A673 (cell line): ENCODE measurements around the gene MDFIC. TPM values are rescaled to one million over a fixed set of nuclear protein-coding genes. Genes with fewer than 3 reads are reported as not detected.
A peak's percentile ranks its signal among the peaks of the same experiment; 100 is the strongest.

ENCODE experiments used
- BruUV-seq: library from RNA; stranded (reverse); fragments of 400-500 nt; replicated peaks from 2 replicates; lab custom pipeline; 2021; lab: Mats Ljungman, UMichigan
- CTCF ChIA-PET: fragments of 300-600 bp; sonication (Branson Sonifier 250); formaldehyde crosslinking; loops from one replicate; lab custom pipeline; 2022; ENCODE audit warnings: antibody characterized with exemption; lab: Charles Lee
- POLR2A ChIA-PET: fragments of 300-600 bp; sonication (Branson Sonifier 250); formaldehyde crosslinking; loops from one replicate; lab custom pipeline; 2022; ENCODE audit warnings: antibody characterized with exemption; ENCODE audit not compliant: low non-redundant PET; lab: Charles Lee
- DNase-seq: peaks from one replicate; pipeline ENCODE4 v3.0.0-alpha.2; 2015; ENCODE audit warnings: low spot score
- H3K27ac ChIP-seq: fragments of 200-600 bp; sonication (generic); 2 replicates; pipeline ENCODE4 v1.5.1; 2016; ENCODE audit warnings: mixed run types, low read depth, mild to moderate bottlenecking, mixed read lengths, antibody characterized with exemption, low read length; ENCODE audit not compliant: poor library complexity, severe bottlenecking
- H3K27me3 ChIP-seq: fragments of 200-600 bp; sonication (generic); replicated peaks from 2 replicates; pipeline ENCODE4 v1.6.1; 2017; ENCODE audit warnings: mixed run types, low read depth, mild to moderate bottlenecking, mixed read lengths, antibody characterized with exemption, low read length; ENCODE audit not compliant: insufficient read depth, poor library complexity
- H3K36me3 ChIP-seq: fragments of 200-600 bp; sonication (generic); 2 replicates; pipeline ENCODE4 v1.6.1; 2016; ENCODE audit warnings: mixed run types, mild to moderate bottlenecking, mixed read lengths, antibody characterized with exemption, low read length; ENCODE audit not compliant: insufficient read depth, poor library complexity, severe bottlenecking
- H3K4me1 ChIP-seq: fragments of 200-600 bp; sonication (generic); 2 replicates; pipeline ENCODE4 v1.6.1; 2017; ENCODE audit warnings: mixed run types, mild to moderate bottlenecking, mixed read lengths, antibody characterized with exemption, low read length; ENCODE audit not compliant: insufficient read depth, poor library complexity, severe bottlenecking
- H3K4me3 ChIP-seq: fragments of 200-600 bp; sonication (generic); 2 replicates; pipeline ENCODE4 v1.5.1; 2016; ENCODE audit warnings: low read depth, mixed run types, mild to moderate bottlenecking, mixed read lengths, low read length; ENCODE audit not compliant: poor library complexity, severe bottlenecking
- H3K9me3 ChIP-seq: fragments of 200-600 bp; sonication (generic); 2 replicates; pipeline ENCODE4 v1.6.1; 2016; ENCODE audit warnings: mixed run types, low read depth, mild to moderate bottlenecking, mixed read lengths, antibody characterized with exemption, low read length; ENCODE audit not compliant: poor library complexity, severe bottlenecking
- CTCF ChIP-seq: fragments of 300-800, 200-600 bp; sonication (generic); conservative IDR thresholded peaks from 2 replicates; pipeline ENCODE4 v1.5.1; 2017; ENCODE audit warnings: low read depth, mild to moderate bottlenecking, antibody characterized with exemption, low read length, moderate library complexity, mixed read lengths
- EZH2 ChIP-seq: fragments of 200-600 bp; sonication (generic); IDR thresholded peaks from 2 replicates; pipeline ENCODE4 v1.6.1; 2017; ENCODE audit warnings: borderline replicate concordance, low read depth, mild to moderate bottlenecking, mixed read lengths, antibody characterized with exemption, low read length; ENCODE audit not compliant: poor library complexity, severe bottlenecking
- intact Hi-C: fragments of 100-400 bp; cut with micrococcal nuclease; formaldehyde crosslinking; loops from one replicate; pipeline ENCODE4 v1.10.0; 2022; ENCODE audit not compliant: unreplicated experiment
- total RNA-seq: library from RNA; stranded (reverse); gene quantifications from 2 replicates; pipeline ENCODE4 v1.2.3, GENCODE V29; 2021

MDFIC gene
- total RNA-seq, 1 experiment from 2014 or later, result 32.6 TPM

DNA sequence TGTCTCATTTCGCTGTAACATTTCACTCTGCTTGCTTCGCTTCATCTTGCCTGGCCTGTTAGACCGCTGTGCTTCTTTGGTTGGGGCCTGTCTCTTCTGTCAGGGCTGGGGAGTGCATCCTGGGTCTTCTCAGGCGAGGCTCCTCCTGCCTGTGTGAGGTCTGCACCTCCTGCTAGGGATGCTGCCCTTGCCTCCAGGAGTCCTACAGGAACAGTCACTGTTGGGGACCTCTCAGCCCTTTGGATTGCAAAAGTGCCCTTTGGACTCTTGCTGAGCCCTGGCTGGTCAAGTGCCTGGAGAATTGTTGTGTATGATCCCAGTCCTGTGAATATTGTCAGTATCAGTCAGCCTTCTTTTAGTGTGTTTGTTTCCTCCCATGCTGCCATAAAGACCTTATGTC lies 84.1 kb downstream of the MDFIC start:
- Histone ChIP-seq H3K4me3 (no peak overlapping the region), H3K9me3 (no peaks in the 10 kb centered on the region), H3K4me1 (peaks cover 23% of the 10 kb centered on the region), H3K27ac (no peak overlapping the region), H3K36me3 (no peaks in the 10 kb centered on the region), H3K27me3 (no peaks in the 10 kb centered on the region)
- intact Hi-C loops, result no loop called here
- BruUV-seq, result no TSS peak
- POLR2A ChIA-PET, result no interaction called here
- no peak for DNase-seq
- no peak for TF ChIP-seq CTCF
- TF ChIP-seq EZH2, result no peak
- CTCF ChIA-PET, result no interaction called here

GRCh38 chr7:115007751-115008150 lies 85.9 kb downstream of the MDFIC start:
- Histone ChIP-seq H3K27me3 (no peaks in the 10 kb centered on the region), H3K4me3 (no peak overlapping the region), H3K36me3 (no peaks in the 10 kb centered on the region), H3K4me1 (peaks cover 23% of the 10 kb centered on the region), H3K9me3 (no peaks in the 10 kb centered on the region), H3K27ac (no peak overlapping the region)
- intact Hi-C loops, result no loop called here
- POLR2A ChIA-PET, result no interaction called here
- TF ChIP-seq EZH2 (no peak), CTCF (no peak)
- DNase-seq, result no peak
- BruUV-seq, result no TSS peak
- CTCF ChIA-PET, result no interaction called here

DNA sequence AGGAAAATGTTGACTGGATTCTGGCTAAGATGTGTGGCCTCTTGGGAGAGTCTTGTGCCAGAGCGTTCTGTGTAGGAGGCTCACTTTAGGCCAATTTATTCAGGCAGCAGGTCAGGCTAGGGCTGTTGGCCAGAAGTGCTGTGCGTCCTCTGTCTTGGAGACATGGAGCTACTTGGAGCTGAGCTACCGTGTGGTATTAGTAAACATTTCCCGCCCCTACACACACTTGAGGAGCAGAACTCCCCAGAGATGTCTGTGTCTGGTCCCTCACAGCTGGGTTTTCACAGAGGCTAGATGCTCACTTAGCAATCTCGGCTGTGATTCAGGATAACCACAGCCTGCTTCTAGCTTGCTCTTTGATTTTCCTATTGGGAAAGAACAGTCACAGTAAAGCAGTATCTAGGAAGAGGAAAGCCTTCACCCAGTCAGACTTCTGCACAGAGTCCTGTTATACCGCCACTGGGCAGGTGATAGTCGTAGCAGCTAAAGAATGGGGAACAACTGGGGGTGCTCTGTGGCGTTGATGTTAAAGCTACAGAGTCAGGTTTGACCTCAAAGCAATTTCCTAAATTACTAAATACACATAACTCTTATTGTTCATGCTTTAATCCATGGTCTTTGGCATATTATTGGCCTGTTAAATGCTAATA lies 86.7 kb downstream of the MDFIC start:
- DNase-seq, result peak; percentile 73
- Histone ChIP-seq H3K36me3 (no peaks in the 10 kb centered on the region), H3K4me3 (no peak overlapping the region), H3K27ac (no peak overlapping the region), H3K27me3 (no peaks in the 10 kb centered on the region), H3K4me1 (peaks cover 23% of the 10 kb centered on the region), H3K9me3 (no peaks in the 10 kb centered on the region)
- no TSS peak for BruUV-seq
- intact Hi-C loops, result no loop called here
- ChIA-PET CTCF (no interaction called here), POLR2A (no interaction called here)
- TF ChIP-seq CTCF (no peak), EZH2 (no peak)
